Testis (tissue), 3 donors: ENCODE results near the gene SLC28A2. TPM values are rescaled to one million over a fixed set of nuclear protein-coding genes. Genes with fewer than 3 reads are reported as not detected.
"Not testable (repeated sequence)": the region's sequence is repeated elsewhere in the genome, so short reads cannot be mapped to it uniquely, and the experiment has no call there.

Experiments
- DNase-seq: peaks from one replicate; pipeline ENCODE4 v3.0.0-alpha.2; 2019
- H3K27ac ChIP-seq, 2 donors: fragments of 200-600 bp; sonication (generic); one replicate each; pipeline ENCODE4 v1.5.1; 2019
- H3K27me3 ChIP-seq: fragments of 200-600 bp; sonication (generic); one replicate; pipeline ENCODE4 v1.5.1; 2019
- H3K36me3 ChIP-seq: fragments of 200-600 bp; sonication (generic); one replicate; pipeline ENCODE4 v1.5.1; 2017; ENCODE audit warnings: low read depth; ENCODE audit errors: missing control alignments
- H3K4me1 ChIP-seq: fragments of 200-600 bp; sonication (generic); one replicate; pipeline ENCODE4 v1.5.1; 2019
- H3K4me3 ChIP-seq, 2 donors: fragments of 200-600 bp; sonication (generic); one replicate each; pipeline ENCODE4 v1.5.1; 2017 to 2019
- H3K9me3 ChIP-seq: fragments of 200-600 bp; sonication (generic); one replicate; pipeline ENCODE4 v1.5.1; 2017
- POLR2A ChIP-seq: fragments of 450-650 bp; IDR thresholded peaks from one replicate; pipeline ENCODE4 v1.6.1; 2017; ENCODE audit warnings: antibody characterized with exemption, mild to moderate bottlenecking, moderate library complexity
- WGBS, 2 donors: methylation state at CpG; one replicate each; pipeline ENCODE4 v1.1.5; 2018; 5-methylcytosine and 5-hydroxymethylcytosine counted together
- intact Hi-C: fragments of 100-400 bp; cut with DNase I; formaldehyde crosslinking; loops from one replicate; pipeline ENCODE4 v1.15.1; 2023; ENCODE audit warnings: low total_unique reads
- polyA plus RNA-seq: library from polyadenylated mRNA; stranded (reverse); fragments of 350-450 nt; fragmentation: Illumina TruSeq; extraction: RNeasy Lipid Tissue Mini Kit (QIAGEN cat#74804); gene quantifications from one replicate; pipeline ENCODE4 v1.2.3, GENCODE V29; 2014; ENCODE audit warnings: low read depth, low replicate concordance; ENCODE audit not compliant: insufficient read depth
- total RNA-seq, 2 donors: library from RNA; depleted of rRNA; stranded (reverse); fragments of >200 nt; gene quantifications; one replicate each; pipeline ENCODE4 v1.2.3, GENCODE V29; 2016
- TF ChIP-seq, protein P1 (sequence below), 3 experiments: fragments of 450-650 bp in 2 of 3; fragments of 200-600 bp in 1 of 3; sonication (generic) in 1 of 3; IDR thresholded peaks; one replicate each; pipeline ENCODE4 v1.5.1; 2016 to 2019; ENCODE audit warnings: antibody characterized with exemption in 3 of 3, mild to moderate bottlenecking in 2 of 3, moderate library complexity in 1 of 3

The SLC28A2 gene
- total and polyA plus RNA-seq, 3 donors from 2014 or later = 0.81 TPM; not detected in 2

DNA sequence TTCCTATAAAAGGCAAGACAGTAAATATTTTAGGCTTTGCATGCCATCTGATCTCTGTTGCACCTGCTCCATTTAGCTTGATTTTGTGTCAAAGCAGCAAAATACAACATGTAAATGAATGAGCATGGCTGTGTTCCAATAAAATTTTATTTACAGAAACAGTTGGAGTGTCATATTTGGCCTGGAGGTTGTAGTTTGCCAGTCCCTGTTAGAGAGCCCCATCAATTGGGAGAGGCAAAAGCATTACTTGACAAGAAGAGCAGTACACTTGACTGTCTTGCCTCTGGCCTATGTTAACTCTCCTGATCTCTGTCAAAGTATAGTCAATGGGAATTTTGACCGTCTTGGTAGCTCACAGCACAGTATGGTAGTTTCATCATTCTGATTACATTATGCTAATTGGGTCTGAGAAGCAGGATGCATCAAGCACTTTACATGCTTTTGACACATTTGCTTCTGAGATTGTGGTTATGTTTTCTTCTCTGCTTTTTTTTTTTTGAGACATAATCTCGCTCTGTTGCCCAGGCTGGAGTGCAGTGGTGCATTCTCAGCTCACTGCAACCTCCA, 35.4 kb downstream of the SLC28A2 start:
- H3K27me3 ChIP-seq = no peaks in the 10 kb centered on the region
- 88 to 89% methylated on average over 2 of the region's 2 CpGs for WGBS, 2 donors
- H3K4me1 ChIP-seq = no peaks in the 10 kb centered on the region
- no peak overlapping the region for H3K4me3 ChIP-seq
- no peak for TF ChIP-seq POLR2A
- DNase-seq = no peak
- H3K27ac ChIP-seq = no peak overlapping the region
- no peaks in the 10 kb centered on the region for H3K36me3 ChIP-seq
- H3K9me3 ChIP-seq = no peaks in the 10 kb centered on the region
- intact Hi-C loops = no loop called here

DNA sequence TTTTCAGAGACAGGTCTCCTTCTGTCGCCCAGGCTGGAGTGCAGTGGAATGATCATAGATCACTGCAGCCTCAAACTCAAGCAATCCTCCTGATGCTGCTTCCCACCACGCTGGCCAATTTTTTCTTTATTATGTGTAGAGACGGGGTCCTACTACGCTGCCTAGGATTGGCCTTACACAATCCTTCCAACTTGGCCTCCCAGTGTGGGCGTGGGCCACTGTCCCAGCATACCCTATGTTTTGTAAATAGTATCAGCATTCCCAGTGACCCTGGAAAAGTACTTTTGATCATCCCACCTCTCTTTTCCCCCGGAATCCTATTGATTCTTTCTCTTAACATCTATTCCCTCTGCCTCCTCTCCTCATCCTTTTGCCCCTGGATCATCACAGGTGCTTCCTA, 36.9 kb downstream of the SLC28A2 start:
- no peak overlapping the region for H3K4me3 ChIP-seq
- H3K4me1 ChIP-seq = no peaks in the 10 kb centered on the region
- TF ChIP-seq, protein P1, sequence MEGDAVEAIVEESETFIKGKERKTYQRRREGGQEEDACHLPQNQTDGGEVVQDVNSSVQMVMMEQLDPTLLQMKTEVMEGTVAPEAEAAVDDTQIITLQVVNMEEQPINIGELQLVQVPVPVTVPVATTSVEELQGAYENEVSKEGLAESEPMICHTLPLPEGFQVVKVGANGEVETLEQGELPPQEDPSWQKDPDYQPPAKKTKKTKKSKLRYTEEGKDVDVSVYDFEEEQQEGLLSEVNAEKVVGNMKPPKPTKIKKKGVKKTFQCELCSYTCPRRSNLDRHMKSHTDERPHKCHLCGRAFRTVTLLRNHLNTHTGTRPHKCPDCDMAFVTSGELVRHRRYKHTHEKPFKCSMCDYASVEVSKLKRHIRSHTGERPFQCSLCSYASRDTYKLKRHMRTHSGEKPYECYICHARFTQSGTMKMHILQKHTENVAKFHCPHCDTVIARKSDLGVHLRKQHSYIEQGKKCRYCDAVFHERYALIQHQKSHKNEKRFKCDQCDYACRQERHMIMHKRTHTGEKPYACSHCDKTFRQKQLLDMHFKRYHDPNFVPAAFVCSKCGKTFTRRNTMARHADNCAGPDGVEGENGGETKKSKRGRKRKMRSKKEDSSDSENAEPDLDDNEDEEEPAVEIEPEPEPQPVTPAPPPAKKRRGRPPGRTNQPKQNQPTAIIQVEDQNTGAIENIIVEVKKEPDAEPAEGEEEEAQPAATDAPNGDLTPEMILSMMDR (IDR thresholded peaks at IDR 0.05) = no peak
- no peak for TF ChIP-seq POLR2A
- H3K9me3 ChIP-seq = no peaks in the 10 kb centered on the region
- H3K27me3 ChIP-seq = no peaks in the 10 kb centered on the region
- DNase-seq = no peak
- whole genome bisulfite sequencing, 2 donors = 69 to 78% methylated on average over 6 of the region's 6 CpGs
- intact Hi-C loops = no loop called here
- H3K36me3 ChIP-seq = no peaks in the 10 kb centered on the region
- no peak overlapping the region for H3K27ac ChIP-seq

DNA sequence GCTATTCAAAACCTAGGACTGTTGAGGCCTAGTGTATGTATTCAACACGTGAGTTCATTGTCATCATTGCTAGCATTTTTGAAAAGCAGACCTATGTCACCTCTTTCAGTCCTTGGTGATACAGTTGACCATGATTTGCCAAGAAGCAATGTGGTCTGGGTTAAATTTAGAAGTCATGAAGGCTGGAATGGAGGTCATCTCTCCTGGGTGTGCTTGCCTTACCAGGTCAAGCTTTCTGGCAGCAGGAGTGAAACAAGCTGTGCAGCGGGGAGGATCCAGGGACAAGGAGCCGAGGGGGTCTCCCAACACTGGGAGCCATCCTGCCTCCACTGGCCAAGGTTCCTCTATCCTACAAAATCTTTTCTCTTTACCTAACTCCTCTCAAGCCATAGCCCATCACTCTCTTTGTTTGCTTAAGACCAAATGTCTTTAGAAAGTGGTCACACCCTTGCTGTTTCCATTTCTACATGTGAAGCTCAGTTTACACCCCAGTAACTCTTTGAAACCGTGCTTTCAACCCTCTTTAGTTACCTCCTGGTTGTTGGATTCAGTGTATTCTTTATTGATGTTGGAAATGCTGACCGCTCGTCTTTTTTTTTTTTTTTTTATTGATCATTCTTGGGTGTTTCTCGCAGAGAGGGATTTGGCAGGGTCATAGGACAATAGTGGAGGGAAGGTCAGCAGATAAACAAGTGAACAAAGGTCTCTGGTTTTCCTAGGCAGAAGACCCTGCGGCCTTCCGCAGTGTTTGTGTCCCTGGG, 40.0 kb downstream of the SLC28A2 start:
- no peaks in the 10 kb centered on the region for H3K27me3 ChIP-seq
- TF ChIP-seq, protein P1 (IDR thresholded peaks at IDR 0.05) = no peak
- TF ChIP-seq POLR2A = no peak
- no peaks in the 10 kb centered on the region for H3K4me1 ChIP-seq
- H3K9me3 ChIP-seq = no peaks in the 10 kb centered on the region
- H3K36me3 ChIP-seq = no peaks in the 10 kb centered on the region
- no peak overlapping the region for H3K27ac ChIP-seq
- DNase-seq = no peak
- 77 to 79% methylated on average over 9 of the region's 9 CpGs for WGBS, 2 donors
- no peak overlapping the region for H3K4me3 ChIP-seq
- intact Hi-C loops = no loop called here

DNA sequence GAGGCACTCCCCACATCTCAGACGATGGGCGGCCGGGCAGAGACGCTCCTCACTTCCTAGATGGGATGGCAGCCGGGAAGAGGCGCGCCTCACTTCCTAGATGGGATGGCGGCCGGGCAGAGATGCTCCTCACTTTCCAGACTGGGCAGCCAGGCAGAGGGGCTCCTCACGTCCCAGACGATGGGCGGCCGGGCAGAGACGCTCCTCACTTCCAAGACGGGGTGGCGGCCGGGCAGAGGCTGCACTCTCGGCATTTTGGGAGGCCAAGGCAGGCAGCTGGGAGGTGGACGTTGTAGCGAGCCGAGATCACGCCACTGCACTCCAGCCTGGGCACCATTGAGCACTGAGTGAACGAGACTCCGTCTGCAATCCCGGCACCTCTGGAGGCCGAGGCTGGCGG, 41.3 kb downstream of the SLC28A2 start:
- WGBS, 2 donors = 93% methylated on average over 17 of the region's 27 CpGs; no CpG with 5 or more reads in 1 of the 2 donors
- H3K27ac ChIP-seq, H3K4me3 ChIP-seq, H3K9me3 ChIP-seq, H3K4me1 ChIP-seq, intact Hi-C loops, H3K27me3 ChIP-seq, DNase-seq, H3K36me3 ChIP-seq: not testable (repeated sequence)

DNA sequence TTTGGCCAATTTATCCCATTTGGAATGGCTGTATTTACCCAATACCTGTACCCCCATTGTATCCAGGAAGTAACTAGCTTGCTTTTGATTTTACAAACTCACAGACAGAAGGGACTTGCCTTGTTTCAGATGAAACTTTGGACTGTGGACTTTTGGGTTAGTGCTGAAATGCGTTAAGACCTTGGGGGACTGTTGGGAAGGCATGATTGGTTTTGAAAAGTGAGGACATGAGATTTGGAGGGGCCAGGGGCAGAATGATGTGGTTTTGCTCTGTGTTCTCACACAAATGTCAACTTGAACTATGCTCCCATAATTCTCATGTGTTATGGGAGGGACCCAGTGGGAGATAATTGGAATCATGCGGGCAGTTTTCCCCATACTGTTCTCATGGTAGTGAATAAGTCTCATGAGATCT, 46.9 kb downstream of the SLC28A2 start:
- DNase-seq, H3K27me3 ChIP-seq, H3K27ac ChIP-seq, H3K4me3 ChIP-seq, H3K36me3 ChIP-seq, intact Hi-C loops, H3K4me1 ChIP-seq, H3K9me3 ChIP-seq: not testable (repeated sequence)
- 95 to 100% methylated on average over 2 of the region's 2 CpGs for WGBS, 2 donors

DNA sequence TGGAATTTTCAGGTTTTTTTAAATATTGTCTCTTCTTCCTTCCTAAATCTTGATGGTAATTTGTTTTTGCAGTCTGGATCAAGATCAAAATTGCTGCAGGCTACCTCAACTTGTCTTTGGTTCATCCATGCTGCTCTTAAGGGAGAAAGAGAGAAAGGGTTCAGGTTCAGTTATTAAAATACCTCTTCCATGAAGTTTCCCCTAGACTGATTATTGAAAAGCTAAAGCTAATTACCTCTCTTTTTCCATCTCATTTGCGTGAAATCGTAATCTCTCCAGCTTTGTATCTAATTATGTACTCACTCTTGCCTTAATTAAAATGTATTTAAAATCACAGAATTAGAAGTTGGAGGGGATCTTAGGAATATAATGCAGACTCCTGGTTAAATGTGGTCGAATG, 52.7 kb downstream of the SLC28A2 start:
- Histone ChIP-seq H3K9me3 (no peaks in the 10 kb centered on the region), H3K27me3 (no peaks in the 10 kb centered on the region), H3K36me3 (no peaks in the 10 kb centered on the region), H3K4me1 (peaks cover 4% of the 10 kb centered on the region), H3K27ac (no peak overlapping the region), H3K4me3 (no peak overlapping the region)
- no peak for TF ChIP-seq POLR2A
- TF ChIP-seq, protein P1 (IDR thresholded peaks at IDR 0.05) = no peak
- no peak for DNase-seq
- 87 to 91% methylated on average over 3 of the region's 3 CpGs for WGBS, 2 donors
- intact Hi-C loops = no loop called here
